ENCODE data around the gene CALHM5.

Gene CALHM5

DNA sequence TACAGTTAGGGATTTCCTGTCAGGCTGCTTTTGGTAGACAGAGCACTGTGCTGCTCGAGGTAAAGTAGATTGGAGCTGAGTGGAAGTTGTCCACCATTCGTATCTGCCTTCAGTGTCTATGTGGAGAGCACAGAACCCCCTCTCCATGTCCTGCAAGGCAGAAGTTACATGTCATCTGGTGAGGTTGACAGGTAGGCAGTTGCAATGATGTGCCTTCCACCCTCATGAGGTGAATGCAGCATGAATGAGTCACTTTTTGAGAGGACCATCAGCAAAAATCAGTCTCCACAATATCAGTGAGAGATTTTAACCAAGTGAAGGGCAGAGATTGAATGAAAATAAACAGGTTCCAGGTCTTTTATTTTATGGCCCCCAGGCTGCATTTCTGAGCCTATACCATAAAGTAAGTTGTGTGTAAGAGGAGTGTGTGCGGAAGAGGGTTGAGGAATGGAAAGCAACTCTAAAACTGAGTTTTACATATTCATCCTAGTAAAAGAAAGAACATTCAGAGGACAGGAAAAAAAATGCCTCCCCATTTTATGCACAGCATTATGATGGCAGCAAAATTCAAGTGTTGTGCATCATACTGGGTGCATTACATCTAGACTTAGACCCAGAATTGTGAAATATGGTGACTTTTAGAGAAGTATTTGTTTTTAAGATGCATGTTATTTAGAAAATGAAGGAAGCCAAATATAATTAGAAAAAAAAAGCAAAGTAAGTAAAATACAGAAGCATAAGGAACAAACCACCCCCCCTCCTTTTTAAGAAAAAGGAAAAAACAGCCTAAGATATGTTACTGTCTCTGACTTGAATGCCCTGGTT lies 18.2 kb downstream of the CALHM5 start:
- DNase-seq (ENCODE audit: low read depth), result no peak
- TF ChIP-seq, protein P1, sequence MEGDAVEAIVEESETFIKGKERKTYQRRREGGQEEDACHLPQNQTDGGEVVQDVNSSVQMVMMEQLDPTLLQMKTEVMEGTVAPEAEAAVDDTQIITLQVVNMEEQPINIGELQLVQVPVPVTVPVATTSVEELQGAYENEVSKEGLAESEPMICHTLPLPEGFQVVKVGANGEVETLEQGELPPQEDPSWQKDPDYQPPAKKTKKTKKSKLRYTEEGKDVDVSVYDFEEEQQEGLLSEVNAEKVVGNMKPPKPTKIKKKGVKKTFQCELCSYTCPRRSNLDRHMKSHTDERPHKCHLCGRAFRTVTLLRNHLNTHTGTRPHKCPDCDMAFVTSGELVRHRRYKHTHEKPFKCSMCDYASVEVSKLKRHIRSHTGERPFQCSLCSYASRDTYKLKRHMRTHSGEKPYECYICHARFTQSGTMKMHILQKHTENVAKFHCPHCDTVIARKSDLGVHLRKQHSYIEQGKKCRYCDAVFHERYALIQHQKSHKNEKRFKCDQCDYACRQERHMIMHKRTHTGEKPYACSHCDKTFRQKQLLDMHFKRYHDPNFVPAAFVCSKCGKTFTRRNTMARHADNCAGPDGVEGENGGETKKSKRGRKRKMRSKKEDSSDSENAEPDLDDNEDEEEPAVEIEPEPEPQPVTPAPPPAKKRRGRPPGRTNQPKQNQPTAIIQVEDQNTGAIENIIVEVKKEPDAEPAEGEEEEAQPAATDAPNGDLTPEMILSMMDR (conservative IDR thresholded peaks at IDR 0.05; ENCODE audit: control insufficient read depth, insufficient read depth, low read depth, low read length), result no peak
- H3K4me3 ChIP-seq (ENCODE audit: control insufficient read depth, low read depth, low read length), result no peak overlapping the region

GRCh38 chr6:116530436-116530835 lies 19.0 kb downstream of the CALHM5 start:
- TF ChIP-seq, protein P1 (conservative IDR thresholded peaks at IDR 0.05; ENCODE audit: control insufficient read depth, insufficient read depth, low read depth, low read length), result no peak
- no peak for DNase-seq (ENCODE audit: low read depth)
- no peak overlapping the region for H3K4me3 ChIP-seq (ENCODE audit: control insufficient read depth, low read depth, low read length)

- DNase-seq (ENCODE audit: low read depth), result peak; percentile 80
These were observed 20.5 kb downstream of the CALHM5 start for GRCh38 chr6:116531675-116532570.

DNA sequence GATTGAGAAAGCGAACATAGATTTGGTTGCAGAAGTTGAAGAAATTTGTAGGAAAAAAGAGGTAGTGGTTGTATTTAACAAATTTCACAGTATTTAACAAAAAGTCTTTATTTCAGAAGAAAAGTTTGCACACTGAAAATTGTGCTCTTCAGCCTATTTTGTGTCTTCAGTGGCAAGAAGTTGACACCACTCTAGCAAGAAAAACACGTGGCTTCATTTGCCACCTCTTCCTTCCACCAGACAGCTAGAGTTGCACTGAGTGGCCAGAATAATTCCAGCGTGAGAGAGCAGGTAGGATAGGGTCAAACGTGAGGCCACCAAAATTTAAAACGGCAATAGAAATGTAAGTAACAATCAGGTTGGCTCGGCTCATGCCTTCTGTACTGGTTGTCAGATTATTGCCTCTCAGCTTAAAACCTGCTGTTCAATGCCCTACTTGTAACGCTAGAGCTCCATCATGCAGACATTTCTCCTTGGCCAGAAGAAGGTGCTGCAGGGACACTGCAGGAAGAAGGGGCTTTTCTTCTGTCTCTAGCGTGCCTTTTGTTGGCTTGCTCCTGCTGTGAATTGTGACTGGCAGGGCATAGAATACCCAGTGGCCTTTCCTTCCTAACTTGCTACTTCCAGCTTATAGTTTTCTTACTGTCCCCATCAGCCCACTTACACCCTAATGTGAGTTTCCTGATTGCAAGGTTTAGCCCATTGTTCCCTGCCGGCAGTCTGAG lies 22.0 kb downstream of the CALHM5 start:
- no peak for DNase-seq (ENCODE audit: low read depth)
- TF ChIP-seq, protein P1 (conservative IDR thresholded peaks at IDR 0.05; ENCODE audit: control insufficient read depth, insufficient read depth, low read depth, low read length), result no peak
- H3K4me3 ChIP-seq (ENCODE audit: control insufficient read depth, low read depth, low read length), result no peak overlapping the region

More at GRCh38 chr6:116531675-116532570, 20.5 kb downstream of the CALHM5 start:
- TF ChIP-seq, protein P1 (conservative IDR thresholded peaks at IDR 0.05; ENCODE audit: control insufficient read depth, insufficient read depth, low read depth, low read length), result peak; percentile 88
- no peak overlapping the region for H3K4me3 ChIP-seq (ENCODE audit: control insufficient read depth, low read depth, low read length)

DNA sequence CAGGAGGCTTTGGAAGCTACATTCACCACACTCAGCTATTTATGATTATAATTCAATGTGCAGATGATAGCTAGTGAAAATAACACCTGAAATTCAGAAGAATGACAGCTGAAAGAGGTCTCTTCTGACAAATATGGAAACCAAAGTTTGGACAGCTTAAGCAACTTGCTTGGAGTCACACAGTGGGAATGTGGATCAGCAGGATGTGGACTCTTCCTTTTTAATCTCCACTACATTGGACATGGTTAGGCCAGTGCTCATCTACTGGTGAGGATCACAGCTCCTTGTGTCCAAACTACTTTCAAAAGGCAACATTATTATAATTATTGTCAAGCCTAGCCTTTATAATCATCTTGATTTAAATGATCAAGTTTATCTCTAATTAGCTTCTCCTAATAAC lies 23.7 kb downstream of the CALHM5 start:
- H3K4me3 ChIP-seq (ENCODE audit: control insufficient read depth, low read depth, low read length), result no peak overlapping the region
- DNase-seq (ENCODE audit: low read depth), result no peak
- TF ChIP-seq, protein P1 (conservative IDR thresholded peaks at IDR 0.05; ENCODE audit: control insufficient read depth, insufficient read depth, low read depth, low read length), result no peak

DNA sequence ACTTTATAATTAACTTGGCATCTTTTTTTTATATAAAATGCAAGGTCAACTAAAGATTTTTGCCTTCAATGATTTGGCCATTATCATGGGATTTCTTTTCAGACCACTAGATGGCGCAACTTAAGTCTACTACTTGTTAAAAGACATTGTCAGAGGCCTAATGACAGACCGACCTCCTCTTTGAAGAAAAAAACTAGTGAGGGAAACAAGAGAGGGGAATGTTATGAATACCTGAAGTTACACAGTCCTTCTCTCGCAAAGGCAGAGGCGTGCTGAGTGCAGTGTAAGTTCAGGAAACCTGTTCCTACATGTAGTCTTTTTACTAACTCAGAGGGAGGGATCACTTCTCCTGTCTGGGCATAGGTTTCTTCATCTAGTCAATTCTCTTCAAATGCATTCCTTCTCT lies 24.8 kb downstream of the CALHM5 start:
- TF ChIP-seq, protein P1 (conservative IDR thresholded peaks at IDR 0.05; ENCODE audit: control insufficient read depth, insufficient read depth, low read depth, low read length), result peak; percentile 65
- peak; percentile 75 for DNase-seq (ENCODE audit: low read depth)
- H3K4me3 ChIP-seq (ENCODE audit: control insufficient read depth, low read depth, low read length), result no peak overlapping the region

All from fibroblast of mammary gland (primary cell).